Measurements from ENCODE around the gene UBE2H.

DNA sequence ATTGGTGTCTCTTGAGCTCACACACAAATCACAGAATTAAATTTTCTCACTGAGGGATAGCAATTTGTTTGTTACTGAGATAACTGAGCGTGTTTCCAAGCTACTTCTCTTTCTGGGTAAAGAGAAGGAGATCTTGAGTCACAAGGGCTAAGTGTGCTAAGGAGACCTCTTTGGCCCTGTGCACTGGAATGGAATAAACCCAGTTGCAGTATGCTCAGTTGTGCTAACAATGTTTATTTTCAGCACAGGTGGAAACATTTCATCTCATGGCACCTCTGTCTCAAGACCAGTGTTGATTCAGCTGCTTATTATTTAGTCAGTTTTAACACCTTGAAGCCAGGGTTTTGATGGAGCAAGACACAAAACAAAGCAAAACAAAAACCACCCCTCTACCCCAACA is 22.5 kb upstream of the UBE2H start:
- TF ChIP-seq, protein P1, sequence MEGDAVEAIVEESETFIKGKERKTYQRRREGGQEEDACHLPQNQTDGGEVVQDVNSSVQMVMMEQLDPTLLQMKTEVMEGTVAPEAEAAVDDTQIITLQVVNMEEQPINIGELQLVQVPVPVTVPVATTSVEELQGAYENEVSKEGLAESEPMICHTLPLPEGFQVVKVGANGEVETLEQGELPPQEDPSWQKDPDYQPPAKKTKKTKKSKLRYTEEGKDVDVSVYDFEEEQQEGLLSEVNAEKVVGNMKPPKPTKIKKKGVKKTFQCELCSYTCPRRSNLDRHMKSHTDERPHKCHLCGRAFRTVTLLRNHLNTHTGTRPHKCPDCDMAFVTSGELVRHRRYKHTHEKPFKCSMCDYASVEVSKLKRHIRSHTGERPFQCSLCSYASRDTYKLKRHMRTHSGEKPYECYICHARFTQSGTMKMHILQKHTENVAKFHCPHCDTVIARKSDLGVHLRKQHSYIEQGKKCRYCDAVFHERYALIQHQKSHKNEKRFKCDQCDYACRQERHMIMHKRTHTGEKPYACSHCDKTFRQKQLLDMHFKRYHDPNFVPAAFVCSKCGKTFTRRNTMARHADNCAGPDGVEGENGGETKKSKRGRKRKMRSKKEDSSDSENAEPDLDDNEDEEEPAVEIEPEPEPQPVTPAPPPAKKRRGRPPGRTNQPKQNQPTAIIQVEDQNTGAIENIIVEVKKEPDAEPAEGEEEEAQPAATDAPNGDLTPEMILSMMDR (IDR thresholded peaks at IDR 0.05), result no peak
- TF ChIP-seq POLR2A (IDR thresholded peaks at IDR 0.05) (no peak), POLR2AphosphoS5 (IDR thresholded peaks at IDR 0.05; ENCODE audit: insufficient read depth in 1 of 2, low read depth in 1 of 2) (no peak)
